Breast epithelium (tissue), 4 donors: ENCODE results near the gene TNP1. TPM values are rescaled to one million over a fixed set of nuclear protein-coding genes. Genes with fewer than 3 reads are reported as not detected.

Experiments
- DNase-seq, 2 donors: peaks; one replicate each; pipeline ENCODE4 v3.0.0-alpha.2; 2019; ENCODE audit warnings: low spot score in 2 of 2
- H3K27ac ChIP-seq, 2 donors: fragments of 200-600 bp; sonication (generic) in 1 of 2; one replicate each; pipeline ENCODE4 v1.5.1; 2016 to 2019; ENCODE audit warnings: mild to moderate bottlenecking in 1 of 2
- H3K27me3 ChIP-seq, 2 donors: fragments of 200-600 bp; sonication (generic) in 1 of 2; one replicate each; pipeline versions ENCODE4 v1.5.1 to v1.6.0; 2017 to 2019; ENCODE audit warnings: control low read depth in 1 of 2, mild to moderate bottlenecking in 1 of 2
- H3K36me3 ChIP-seq: fragments of 200-600 bp; one replicate; pipeline ENCODE4 v1.5.1; 2019
- H3K4me1 ChIP-seq, 2 donors: fragments of 200-600 bp; sonication (generic); one replicate each; pipeline ENCODE4 v1.5.1; 2016 to 2019; ENCODE audit warnings: control low read depth in 1 of 2
- H3K4me3 ChIP-seq, 3 donors: fragments of 200-600 bp; sonication (generic); 1 replicate in 2 of 3; 2 replicates in 1 of 3; pipeline ENCODE4 v1.5.1; 2016 to 2019; ENCODE audit warnings: mild to moderate bottlenecking in 3 of 3, moderate library complexity in 2 of 3
- H3K9me3 ChIP-seq, 2 donors: fragments of 200-600 bp; sonication (generic) in 1 of 2; one replicate each; pipeline ENCODE4 v1.5.1; 2016 to 2019; ENCODE audit warnings: control low read depth in 1 of 2
- POLR2A ChIP-seq: fragments of 450-650 bp; IDR thresholded peaks from one replicate; pipeline ENCODE4 v1.6.1; 2016; ENCODE audit warnings: antibody characterized with exemption, mild to moderate bottlenecking, moderate library complexity
- POLR2AphosphoS5 ChIP-seq, 3 donors: sonication (generic); formaldehyde crosslinking; IDR thresholded peaks; one replicate each; pipeline ENCODE4 v1.6.1; 2017; ENCODE audit warnings: antibody characterized with exemption in 3 of 3
- intact Hi-C: fragments of 100-400 bp; cut with DNase I; formaldehyde crosslinking; loops from one replicate; pipeline ENCODE4 v1.15.1; 2023; ENCODE audit warnings: low total_unique reads
- total RNA-seq, 3 donors: library from RNA; depleted of rRNA; stranded (reverse); fragments of >200 nt; gene quantifications; one replicate each; pipeline ENCODE4 v1.1.0, GENCODE V29; 2016
- TF ChIP-seq, protein P1 (sequence below), 3 donors: fragments of 450-650 bp; IDR thresholded peaks; one replicate each; pipeline ENCODE4 v1.5.1; 2016 to 2017; ENCODE audit warnings: antibody characterized with exemption in 3 of 3, mild to moderate bottlenecking in 3 of 3, moderate library complexity in 3 of 3

TNP1 gene
- total RNA-seq, 3 donors from 2014 or later, result not detected

DNA sequence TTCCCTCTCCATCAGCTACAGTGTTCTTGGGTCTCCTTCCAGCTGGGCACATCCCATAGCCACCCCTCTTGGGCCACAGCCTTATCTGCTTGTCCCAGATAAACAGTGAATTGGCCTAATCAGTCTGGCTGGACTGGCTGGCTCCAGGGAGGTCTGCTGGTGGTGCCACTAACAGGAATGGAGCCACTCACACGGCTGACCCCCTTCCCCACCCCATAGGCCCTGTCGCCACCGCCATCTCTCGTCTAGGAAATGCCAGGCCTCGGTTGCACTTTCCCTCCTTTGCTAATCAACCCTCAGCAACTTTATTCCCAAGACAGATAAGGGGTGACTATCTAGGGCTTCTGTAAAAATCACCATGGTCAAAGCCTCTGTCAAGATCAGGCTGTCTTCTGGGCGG is 23.0 kb upstream of the TNP1 start:
- Histone ChIP-seq H3K9me3 (no peaks in the 10 kb centered on the region), H3K4me1 (no peaks in the 10 kb centered on the region), H3K36me3 (no peaks in the 10 kb centered on the region), H3K27me3 (no peaks in the 10 kb centered on the region), H3K4me3 (no peak overlapping the region), H3K27ac (no peak overlapping the region)
- intact Hi-C loops, result no loop called here
- DNase-seq, result no peak
- TF ChIP-seq, protein P1, sequence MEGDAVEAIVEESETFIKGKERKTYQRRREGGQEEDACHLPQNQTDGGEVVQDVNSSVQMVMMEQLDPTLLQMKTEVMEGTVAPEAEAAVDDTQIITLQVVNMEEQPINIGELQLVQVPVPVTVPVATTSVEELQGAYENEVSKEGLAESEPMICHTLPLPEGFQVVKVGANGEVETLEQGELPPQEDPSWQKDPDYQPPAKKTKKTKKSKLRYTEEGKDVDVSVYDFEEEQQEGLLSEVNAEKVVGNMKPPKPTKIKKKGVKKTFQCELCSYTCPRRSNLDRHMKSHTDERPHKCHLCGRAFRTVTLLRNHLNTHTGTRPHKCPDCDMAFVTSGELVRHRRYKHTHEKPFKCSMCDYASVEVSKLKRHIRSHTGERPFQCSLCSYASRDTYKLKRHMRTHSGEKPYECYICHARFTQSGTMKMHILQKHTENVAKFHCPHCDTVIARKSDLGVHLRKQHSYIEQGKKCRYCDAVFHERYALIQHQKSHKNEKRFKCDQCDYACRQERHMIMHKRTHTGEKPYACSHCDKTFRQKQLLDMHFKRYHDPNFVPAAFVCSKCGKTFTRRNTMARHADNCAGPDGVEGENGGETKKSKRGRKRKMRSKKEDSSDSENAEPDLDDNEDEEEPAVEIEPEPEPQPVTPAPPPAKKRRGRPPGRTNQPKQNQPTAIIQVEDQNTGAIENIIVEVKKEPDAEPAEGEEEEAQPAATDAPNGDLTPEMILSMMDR (IDR thresholded peaks at IDR 0.05), result no peak
- TF ChIP-seq POLR2AphosphoS5 (IDR thresholded peaks at IDR 0.05), result no peak
- no peak for TF ChIP-seq POLR2A

- no peak for TF ChIP-seq POLR2AphosphoS5 (IDR thresholded peaks at IDR 0.05)
- TF ChIP-seq POLR2A, result no peak
- TF ChIP-seq, protein P1 (IDR thresholded peaks at IDR 0.05), result no peak
- H3K27ac ChIP-seq, result no peak overlapping the region
- intact Hi-C loops, result no loop called here
Measured at GRCh38 chr2:216881411-216881810, 21.5 kb upstream of the TNP1 start.

DNA sequence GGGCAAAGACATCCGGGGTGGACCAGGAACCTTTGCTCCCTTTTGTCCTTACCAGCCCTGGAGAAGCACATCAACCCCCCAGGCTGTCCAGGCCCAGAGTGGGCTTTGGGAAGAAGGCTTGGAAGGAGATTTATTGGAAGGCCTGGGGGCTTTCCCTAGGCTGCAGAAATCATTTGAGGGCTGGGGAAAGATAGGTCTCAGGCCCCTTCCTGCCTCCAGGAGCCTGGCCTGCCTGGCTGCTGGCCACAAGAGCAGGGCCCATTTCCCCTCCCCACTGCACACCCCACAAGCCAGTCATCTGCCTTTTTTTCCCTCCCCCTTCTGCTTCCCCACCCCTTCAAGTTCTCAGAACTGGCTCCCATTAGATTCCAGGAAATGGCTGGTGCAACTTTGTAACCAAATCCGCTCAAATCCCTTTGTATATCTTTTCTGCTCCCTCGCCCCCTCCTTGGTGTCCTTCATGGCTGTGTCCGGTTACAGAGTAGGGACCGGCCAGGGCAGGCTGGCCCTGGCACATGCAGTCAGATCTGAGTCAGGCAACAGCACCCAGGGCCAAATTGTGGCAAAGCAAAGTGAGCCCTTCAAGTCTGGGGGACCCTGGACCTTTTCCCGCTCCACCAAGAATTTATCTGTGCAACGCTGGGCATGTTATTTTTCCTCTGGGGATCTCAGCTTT is 20.8 kb upstream of the TNP1 start:
- Histone ChIP-seq H3K4me1 (no peaks in the 10 kb centered on the region), H3K36me3 (no peaks in the 10 kb centered on the region), H3K27ac (peak overlapping the region in 1 of 2 donors; percentile 19), H3K9me3 (no peaks in the 10 kb centered on the region), H3K4me3 (no peak overlapping the region), H3K27me3 (no peaks in the 10 kb centered on the region)
- intact Hi-C loops, result no loop called here
- no peak for DNase-seq
- TF ChIP-seq, protein P1 (IDR thresholded peaks at IDR 0.05), result no peak
- TF ChIP-seq POLR2AphosphoS5 (IDR thresholded peaks at IDR 0.05), result no peak
- TF ChIP-seq POLR2A, result no peak

More at GRCh38 chr2:216881411-216881810, 21.5 kb upstream of the TNP1 start:
- Histone ChIP-seq H3K27me3 (no peaks in the 10 kb centered on the region), H3K4me3 (no peak overlapping the region), H3K4me1 (no peaks in the 10 kb centered on the region), H3K9me3 (no peaks in the 10 kb centered on the region), H3K36me3 (no peaks in the 10 kb centered on the region)
- no peak for DNase-seq

DNA sequence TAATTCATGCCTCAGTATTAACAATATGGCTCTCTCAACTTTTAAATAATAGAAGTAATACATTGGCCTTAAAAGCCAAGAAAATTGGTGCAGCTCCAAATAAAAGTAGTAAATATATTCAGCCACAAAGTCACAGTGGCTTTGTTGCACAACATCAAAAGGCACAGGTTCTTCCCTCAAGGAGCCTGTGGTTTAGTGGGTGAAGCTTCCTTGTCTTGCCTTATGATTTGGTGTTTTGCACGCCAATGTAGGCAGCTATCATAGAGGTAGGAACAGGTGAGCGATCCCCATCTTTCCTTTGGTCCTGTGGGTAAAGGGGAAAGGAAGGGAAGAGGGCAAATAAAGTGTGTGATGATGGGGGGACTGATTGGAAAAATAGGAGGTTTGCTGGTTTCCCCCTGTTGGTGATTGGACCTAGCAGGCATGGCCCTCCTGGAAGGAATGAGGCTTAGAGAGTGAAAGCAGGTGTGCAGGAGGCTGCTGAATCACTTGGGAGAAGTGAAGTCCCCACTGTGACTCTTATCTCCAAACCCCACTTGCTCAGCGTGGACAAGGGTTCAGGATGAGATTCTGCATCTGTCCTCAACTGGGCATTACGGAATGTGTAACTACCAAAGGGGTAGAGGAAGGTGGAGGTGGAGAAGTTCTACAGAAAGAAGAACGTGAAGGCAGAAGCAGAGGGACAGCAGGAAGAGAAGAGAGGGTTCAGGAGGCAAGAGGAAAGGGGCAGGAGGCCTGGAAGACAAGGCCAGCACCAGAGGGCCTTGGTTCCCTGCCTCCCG is 20.1 kb upstream of the TNP1 start:
- Histone ChIP-seq H3K27ac (peak overlapping the region in 1 of 2 donors; percentile 19), H3K27me3 (no peaks in the 10 kb centered on the region), H3K9me3 (no peaks in the 10 kb centered on the region), H3K36me3 (no peaks in the 10 kb centered on the region), H3K4me3 (no peak overlapping the region), H3K4me1 (no peaks in the 10 kb centered on the region)
- TF ChIP-seq POLR2AphosphoS5 (IDR thresholded peaks at IDR 0.05) (no peak), POLR2A (no peak)
- TF ChIP-seq, protein P1 (IDR thresholded peaks at IDR 0.05), result no peak
- intact Hi-C loops, result no loop called here
- no peak for DNase-seq

DNA sequence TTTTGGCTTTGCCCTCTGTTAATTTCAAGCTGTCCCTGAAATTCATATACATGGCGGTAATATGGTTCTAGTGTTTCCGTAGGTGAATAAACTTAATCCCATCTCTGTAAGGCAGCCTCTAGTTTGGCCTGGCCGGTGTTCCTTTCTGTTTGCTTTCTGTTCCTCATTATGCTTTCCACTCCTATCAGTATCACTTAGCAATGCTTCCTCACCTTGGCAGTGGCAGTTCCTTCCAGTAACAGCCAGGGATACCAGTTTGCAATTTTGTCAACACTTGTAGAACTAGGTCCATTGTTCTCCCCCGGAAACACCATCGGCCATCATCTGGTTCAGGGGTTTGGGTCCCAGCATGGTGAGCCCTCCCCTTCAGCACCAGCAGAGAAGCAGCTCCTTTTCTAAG is 18.2 kb upstream of the TNP1 start:
- TF ChIP-seq POLR2AphosphoS5 (IDR thresholded peaks at IDR 0.05), result no peak
- intact Hi-C loops, result no loop called here
- Histone ChIP-seq H3K36me3 (no peaks in the 10 kb centered on the region), H3K9me3 (no peaks in the 10 kb centered on the region), H3K27ac (no peak overlapping the region), H3K4me3 (no peak overlapping the region), H3K27me3 (no peaks in the 10 kb centered on the region), H3K4me1 (no peaks in the 10 kb centered on the region)
- DNase-seq, result no peak
